Hepatocyte (in vitro differentiated cells): ENCODE data around the gene SYNE2.

Experiments used
- EZH2 ChIP-seq: fragments of 200-600 bp; sonication (generic); IDR thresholded peaks from 2 replicates; pipeline ENCODE4 v1.6.1; 2016; ENCODE audit warnings: antibody characterized with exemption, mild to moderate bottlenecking, borderline replicate concordance
- EZH2phosphoT487 ChIP-seq: fragments of 200-600 bp; sonication (generic); IDR thresholded peaks from one replicate; pipeline ENCODE4 v1.6.1; 2018; ENCODE audit warnings: antibody characterized with exemption, mild to moderate bottlenecking, low read depth, moderate library complexity; ENCODE audit not compliant: unreplicated experiment, severe bottlenecking
- TF ChIP-seq, protein P1 (sequence below): fragments of 200-600 bp; sonication (generic); IDR thresholded peaks from 2 replicates; pipeline ENCODE4 v1.5.1; 2016; ENCODE audit warnings: antibody characterized with exemption, mild to moderate bottlenecking; ENCODE audit not compliant: poor library complexity

DNA sequence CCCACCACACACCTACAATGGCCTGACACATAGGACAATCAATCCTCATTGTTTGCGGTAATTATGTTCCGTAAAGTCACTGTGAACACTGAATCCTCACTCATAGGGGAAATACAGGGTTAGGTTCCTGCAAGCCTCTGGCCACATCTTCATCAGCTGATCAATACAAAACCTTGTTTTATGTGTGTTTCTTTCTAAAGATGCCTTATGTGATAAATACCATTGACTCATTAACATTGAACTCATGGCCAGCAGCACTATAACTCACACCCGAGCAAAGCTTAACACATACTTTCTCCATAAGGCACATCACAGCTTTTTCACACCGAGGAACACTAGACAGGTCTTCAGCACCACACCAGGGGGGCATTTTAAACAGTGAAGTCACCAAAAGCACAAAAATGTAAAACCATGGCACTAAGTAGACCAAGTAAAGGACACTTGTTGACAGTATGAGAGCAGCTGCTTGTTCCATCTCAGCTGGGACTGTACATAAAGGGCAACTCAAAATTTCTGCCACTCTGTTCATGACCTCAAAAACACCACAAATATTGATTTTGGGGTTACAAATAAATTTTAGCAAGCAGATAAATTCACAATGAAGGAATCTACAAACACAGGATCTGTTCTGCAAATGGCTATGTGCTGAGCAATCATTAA is 380.9 kb downstream of the SYNE2 start:
- TF ChIP-seq, protein P1, sequence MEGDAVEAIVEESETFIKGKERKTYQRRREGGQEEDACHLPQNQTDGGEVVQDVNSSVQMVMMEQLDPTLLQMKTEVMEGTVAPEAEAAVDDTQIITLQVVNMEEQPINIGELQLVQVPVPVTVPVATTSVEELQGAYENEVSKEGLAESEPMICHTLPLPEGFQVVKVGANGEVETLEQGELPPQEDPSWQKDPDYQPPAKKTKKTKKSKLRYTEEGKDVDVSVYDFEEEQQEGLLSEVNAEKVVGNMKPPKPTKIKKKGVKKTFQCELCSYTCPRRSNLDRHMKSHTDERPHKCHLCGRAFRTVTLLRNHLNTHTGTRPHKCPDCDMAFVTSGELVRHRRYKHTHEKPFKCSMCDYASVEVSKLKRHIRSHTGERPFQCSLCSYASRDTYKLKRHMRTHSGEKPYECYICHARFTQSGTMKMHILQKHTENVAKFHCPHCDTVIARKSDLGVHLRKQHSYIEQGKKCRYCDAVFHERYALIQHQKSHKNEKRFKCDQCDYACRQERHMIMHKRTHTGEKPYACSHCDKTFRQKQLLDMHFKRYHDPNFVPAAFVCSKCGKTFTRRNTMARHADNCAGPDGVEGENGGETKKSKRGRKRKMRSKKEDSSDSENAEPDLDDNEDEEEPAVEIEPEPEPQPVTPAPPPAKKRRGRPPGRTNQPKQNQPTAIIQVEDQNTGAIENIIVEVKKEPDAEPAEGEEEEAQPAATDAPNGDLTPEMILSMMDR, result no peak
- TF ChIP-seq EZH2 (no peak), EZH2phosphoT487 (no peak)
